Activated T-cell treated with anti-CD3 and anti-CD28 coated beads, Interleukin-2, amount 50 U/mL, for 4 hours (primary cell): ENCODE data around the gene SREBF1. TPM values are rescaled to one million over a fixed set of nuclear protein-coding genes. Genes with fewer than 3 reads are reported as not detected.

Source experiments
- ATAC-seq, 2 donors: fragments of 200-7000 bp; cut with Tn5 transposase; one replicate each; pipeline ENCODE4 v1.10.0; 2021
- DNase-seq: peaks from one replicate; pipeline ENCODE4 v3.0.0-alpha.2; 2020
- H3K27me3 Mint-ChIP-seq: one replicate; pipeline ENCODE4 v1.8.0; 2021; ENCODE audit warnings: low read depth, mixed read lengths
- H3K36me3 Mint-ChIP-seq: one replicate; pipeline ENCODE4 v1.8.0; 2022; ENCODE audit warnings: mixed read lengths; ENCODE audit not compliant: insufficient read depth
- H3K4me1 Mint-ChIP-seq: one replicate; pipeline ENCODE4 v1.8.0; 2021; ENCODE audit warnings: low read depth, mixed read lengths
- H3K4me3 Mint-ChIP-seq: one replicate; pipeline ENCODE4 v1.8.0; 2021; ENCODE audit warnings: mild to moderate bottlenecking, moderate library complexity, mixed read lengths
- H3K9me3 Mint-ChIP-seq: one replicate; pipeline ENCODE4 v1.8.0; 2021; ENCODE audit warnings: mixed read lengths
- total RNA-seq, 3 donors: library from RNA; stranded (reverse); gene quantifications; one replicate each; pipeline ENCODE4 v1.2.1, GENCODE V29; 2021

The SREBF1 gene
- total RNA-seq, 3 donors from 2014 or later = 34.3 to 44.0 (median 34.6) TPM

DNA sequence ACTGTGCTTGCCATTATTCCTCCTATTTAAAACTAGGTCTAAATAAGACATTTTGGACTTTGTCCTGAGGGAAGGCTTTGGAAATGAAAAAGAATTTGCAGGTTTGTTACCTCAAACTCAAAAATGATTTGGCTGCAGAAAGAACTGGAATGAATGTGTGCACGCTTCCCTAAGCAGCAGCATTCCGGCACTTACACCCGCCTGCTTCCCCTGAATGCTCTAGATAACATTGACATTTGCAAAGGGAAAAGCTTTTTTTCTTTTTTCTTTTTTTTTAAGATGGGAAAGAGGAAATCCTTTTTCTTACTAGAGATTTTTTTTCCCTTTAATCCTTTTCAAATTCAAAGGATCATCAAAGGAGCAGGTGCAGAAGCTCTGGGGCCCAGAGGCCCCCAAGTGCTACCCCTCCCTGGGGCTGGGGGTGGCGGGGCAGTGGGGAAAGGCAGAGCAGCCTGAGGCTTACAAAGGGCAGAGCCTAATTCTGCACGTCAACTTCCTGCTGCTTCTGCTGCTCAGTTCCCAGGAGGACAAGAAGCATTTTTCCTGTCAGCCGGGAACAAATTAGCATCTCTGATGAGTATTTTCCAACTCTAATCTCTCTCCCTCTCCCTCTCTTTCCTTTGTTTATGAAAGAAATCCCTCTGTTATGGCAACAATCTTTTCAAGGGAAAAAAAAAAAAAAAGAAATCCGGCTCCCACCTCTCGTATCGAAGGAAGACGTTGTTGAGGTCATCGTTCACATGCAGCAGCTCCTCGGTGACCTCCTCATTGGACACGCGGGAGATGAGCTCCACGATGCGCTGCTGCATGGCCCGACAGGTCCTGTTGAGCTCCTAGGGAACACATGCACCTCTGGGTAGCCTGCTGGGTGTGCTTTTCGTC lies 32.1 kb upstream of the SREBF1 start:
- no peak for ATAC-seq
- no peaks in the 10 kb centered on the region for H3K9me3 Mint-ChIP-seq
- H3K36me3 Mint-ChIP-seq = peaks cover 7% of the 10 kb centered on the region
- no peak overlapping the region for H3K4me3 Mint-ChIP-seq
- H3K4me1 Mint-ChIP-seq = peaks cover 3% of the 10 kb centered on the region
- DNase-seq = no peak
- no peaks in the 10 kb centered on the region for H3K27me3 Mint-ChIP-seq

DNA sequence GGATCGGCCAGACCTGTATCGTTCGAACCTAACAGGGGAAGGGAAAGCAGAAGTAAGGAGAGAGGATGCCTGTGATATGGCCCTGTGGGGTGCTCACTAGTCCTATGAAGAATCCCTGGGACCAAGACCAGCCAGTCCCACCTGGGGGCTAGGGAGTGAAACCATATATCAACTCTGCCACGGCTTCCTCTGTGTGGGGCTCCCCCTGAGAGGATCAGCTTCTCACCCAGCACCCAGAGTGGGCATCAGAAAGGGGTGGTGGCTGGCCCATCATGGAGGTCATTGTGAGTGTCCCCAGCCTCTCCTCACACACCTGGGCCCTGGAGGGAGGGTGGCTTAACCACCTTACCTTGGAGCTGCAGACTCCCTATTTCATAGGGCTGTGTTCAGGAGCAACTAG lies 30.1 kb upstream of the SREBF1 start:
- DNase-seq = no peak
- peaks cover 16% of the 10 kb centered on the region for H3K4me1 Mint-ChIP-seq
- H3K27me3 Mint-ChIP-seq = no peaks in the 10 kb centered on the region
- H3K9me3 Mint-ChIP-seq = no peaks in the 10 kb centered on the region
- ATAC-seq = no peak
- no peak overlapping the region for H3K4me3 Mint-ChIP-seq
- peaks cover 7% of the 10 kb centered on the region for H3K36me3 Mint-ChIP-seq

DNA sequence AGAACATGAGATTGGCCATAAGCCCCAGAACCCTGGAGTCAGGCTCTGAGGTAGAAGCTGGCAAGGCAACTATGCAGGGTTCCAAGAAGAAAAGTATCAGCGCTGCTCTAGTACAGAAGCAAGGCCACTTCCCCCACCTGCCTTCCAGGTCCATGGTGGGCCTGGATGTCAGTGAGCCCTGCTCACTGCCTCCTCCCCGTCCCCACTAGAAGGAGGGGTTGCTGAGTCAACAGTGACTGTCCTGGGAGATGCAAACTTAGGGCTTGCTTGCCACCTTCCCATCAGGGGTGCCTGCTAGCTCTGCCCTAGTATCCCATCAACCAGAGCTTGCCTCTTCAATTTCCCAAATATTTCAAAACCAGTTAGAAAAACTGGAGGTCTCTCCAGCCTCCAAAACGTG lies 29.6 kb upstream of the SREBF1 start:
- peaks cover 7% of the 10 kb centered on the region for H3K36me3 Mint-ChIP-seq
- no peak for DNase-seq
- no peak overlapping the region for H3K4me3 Mint-ChIP-seq
- H3K27me3 Mint-ChIP-seq = no peaks in the 10 kb centered on the region
- no peak for ATAC-seq
- H3K9me3 Mint-ChIP-seq = no peaks in the 10 kb centered on the region
- H3K4me1 Mint-ChIP-seq = peaks cover 16% of the 10 kb centered on the region

DNA sequence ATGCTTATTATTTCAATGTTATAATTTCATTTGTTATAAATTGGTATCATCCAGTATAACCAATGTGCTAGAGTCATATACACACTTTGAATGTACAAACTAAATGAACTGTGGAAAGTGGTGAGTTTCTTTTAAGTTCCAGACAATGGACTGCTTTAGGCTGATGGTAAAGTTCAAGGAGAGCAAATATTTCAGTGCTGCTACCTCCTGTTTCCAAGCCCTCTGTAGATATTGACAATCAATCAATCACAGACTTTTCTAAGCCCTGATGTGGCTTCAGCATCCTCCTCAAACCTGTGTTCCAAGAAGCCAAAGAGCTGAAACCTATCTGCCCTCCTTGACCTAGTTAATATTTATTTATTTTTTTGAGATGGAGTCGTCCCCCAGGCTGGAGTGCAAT lies 28.2 kb upstream of the SREBF1 start:
- ATAC-seq (no peak), DNase-seq (no peak)
- H3K4me3 Mint-ChIP-seq = no peak overlapping the region
- peaks cover 19% of the 10 kb centered on the region for H3K4me1 Mint-ChIP-seq
- peaks cover 7% of the 10 kb centered on the region for H3K36me3 Mint-ChIP-seq
- H3K9me3 Mint-ChIP-seq = no peaks in the 10 kb centered on the region
- no peaks in the 10 kb centered on the region for H3K27me3 Mint-ChIP-seq

DNA sequence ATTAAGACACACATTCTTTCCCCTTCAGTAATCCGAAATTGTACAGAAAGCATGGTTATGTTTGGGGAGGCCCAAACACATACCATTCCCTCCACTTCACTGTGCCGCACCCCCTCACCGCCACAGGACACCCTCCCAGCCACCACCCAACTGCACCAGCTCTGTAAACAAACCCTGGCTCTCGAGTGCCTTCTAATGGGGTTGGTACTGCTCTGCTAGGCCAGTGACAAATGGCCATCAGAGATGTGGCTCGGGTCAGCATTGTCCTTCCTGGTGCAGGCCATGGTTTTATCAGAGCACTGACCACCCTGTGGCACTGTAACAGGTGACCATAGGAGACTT lies 24.0 kb upstream of the SREBF1 start:
- H3K4me3 Mint-ChIP-seq = no peak overlapping the region
- H3K27me3 Mint-ChIP-seq = no peaks in the 10 kb centered on the region
- no peaks in the 10 kb centered on the region for H3K36me3 Mint-ChIP-seq
- H3K9me3 Mint-ChIP-seq = no peaks in the 10 kb centered on the region
- H3K4me1 Mint-ChIP-seq = peaks cover 27% of the 10 kb centered on the region
- no peak for DNase-seq
- no peak for ATAC-seq

GRCh38 chr17:17859909-17860765 lies 23.4 kb upstream of the SREBF1 start:
- DNase-seq (peak; percentile 69), ATAC-seq (peak; percentile 90 to 95)
- no peaks in the 10 kb centered on the region for H3K27me3 Mint-ChIP-seq
- H3K4me1 Mint-ChIP-seq = peaks cover 33% of the 10 kb centered on the region
- no peaks in the 10 kb centered on the region for H3K9me3 Mint-ChIP-seq
- no peak overlapping the region for H3K4me3 Mint-ChIP-seq
- no peaks in the 10 kb centered on the region for H3K36me3 Mint-ChIP-seq

GRCh38 chr17:17857496-17857895 lies 20.7 kb upstream of the SREBF1 start:
- Mint-ChIP-seq H3K36me3 (no peaks in the 10 kb centered on the region), H3K4me3 (no peak overlapping the region), H3K27me3 (no peaks in the 10 kb centered on the region), H3K4me1 (peaks cover 38% of the 10 kb centered on the region), H3K9me3 (no peaks in the 10 kb centered on the region)
- ATAC-seq (no peak), DNase-seq (no peak)

DNA sequence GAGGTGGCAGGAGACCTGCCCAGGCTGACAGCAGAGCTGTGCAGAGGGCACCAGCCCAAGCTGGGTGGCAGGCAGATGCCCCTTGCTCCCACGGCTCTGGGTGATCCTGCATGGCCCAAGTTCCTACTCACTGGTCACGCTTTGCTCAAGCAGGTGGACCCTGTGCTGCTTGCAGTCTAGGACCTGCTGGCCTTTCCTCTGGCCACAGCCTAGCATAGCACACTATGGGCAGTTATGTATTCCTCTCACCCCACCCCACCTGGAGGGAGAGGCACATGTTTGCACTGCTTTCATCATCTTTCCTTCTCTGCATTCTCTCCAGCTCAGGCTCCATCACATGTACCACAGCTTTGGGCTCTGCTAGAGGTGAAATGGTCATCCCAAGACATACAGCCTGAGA lies 19.6 kb upstream of the SREBF1 start:
- H3K4me3 Mint-ChIP-seq = no peak overlapping the region
- H3K27me3 Mint-ChIP-seq = no peaks in the 10 kb centered on the region
- peaks cover 47% of the 10 kb centered on the region for H3K4me1 Mint-ChIP-seq
- H3K36me3 Mint-ChIP-seq = peaks cover 5% of the 10 kb centered on the region
- H3K9me3 Mint-ChIP-seq = no peaks in the 10 kb centered on the region
- no peak for DNase-seq
- ATAC-seq = no peak

GRCh38 chr17:17855976-17856375 lies 19.2 kb upstream of the SREBF1 start:
- Mint-ChIP-seq H3K9me3 (no peaks in the 10 kb centered on the region), H3K4me1 (peaks cover 51% of the 10 kb centered on the region), H3K36me3 (peaks cover 5% of the 10 kb centered on the region), H3K4me3 (no peak overlapping the region), H3K27me3 (no peaks in the 10 kb centered on the region)
- DNase-seq (no peak), ATAC-seq (no peak)

- Mint-ChIP-seq H3K9me3 (no peaks in the 10 kb centered on the region), H3K4me3 (peak overlapping the region; percentile 35), H3K4me1 (peaks cover 69% of the 10 kb centered on the region), H3K36me3 (peaks cover 5% of the 10 kb centered on the region), H3K27me3 (no peaks in the 10 kb centered on the region)
- ATAC-seq (peak; percentile 73 to 78), DNase-seq (no peak)
Measured at GRCh38 chr17:17853811-17854447, 17.1 kb upstream of the SREBF1 start.

DNA sequence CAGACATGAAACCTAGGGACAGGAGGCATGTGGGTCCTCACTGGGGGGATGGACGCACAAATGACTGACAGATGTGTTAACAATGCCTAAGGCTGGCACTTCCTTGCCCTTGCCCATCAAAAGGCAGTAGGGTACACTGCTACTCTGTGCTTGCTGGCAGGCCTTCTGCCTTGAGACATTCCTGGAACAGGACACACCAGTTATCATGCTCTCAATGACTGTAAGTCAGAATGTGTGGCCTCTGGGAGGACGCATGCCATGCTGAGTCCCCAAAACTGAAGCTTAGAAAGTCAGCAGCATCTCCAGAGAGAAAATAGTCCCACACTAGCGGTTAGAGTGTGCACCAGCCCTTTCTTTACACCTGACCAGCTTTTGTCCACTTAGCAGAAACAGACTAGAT lies 16.1 kb upstream of the SREBF1 start:
- H3K9me3 Mint-ChIP-seq = no peaks in the 10 kb centered on the region
- H3K4me3 Mint-ChIP-seq = no peak overlapping the region
- H3K4me1 Mint-ChIP-seq = peaks cover 79% of the 10 kb centered on the region
- peaks cover 5% of the 10 kb centered on the region for H3K36me3 Mint-ChIP-seq
- no peaks in the 10 kb centered on the region for H3K27me3 Mint-ChIP-seq
- DNase-seq (no peak), ATAC-seq (no peak)

DNA sequence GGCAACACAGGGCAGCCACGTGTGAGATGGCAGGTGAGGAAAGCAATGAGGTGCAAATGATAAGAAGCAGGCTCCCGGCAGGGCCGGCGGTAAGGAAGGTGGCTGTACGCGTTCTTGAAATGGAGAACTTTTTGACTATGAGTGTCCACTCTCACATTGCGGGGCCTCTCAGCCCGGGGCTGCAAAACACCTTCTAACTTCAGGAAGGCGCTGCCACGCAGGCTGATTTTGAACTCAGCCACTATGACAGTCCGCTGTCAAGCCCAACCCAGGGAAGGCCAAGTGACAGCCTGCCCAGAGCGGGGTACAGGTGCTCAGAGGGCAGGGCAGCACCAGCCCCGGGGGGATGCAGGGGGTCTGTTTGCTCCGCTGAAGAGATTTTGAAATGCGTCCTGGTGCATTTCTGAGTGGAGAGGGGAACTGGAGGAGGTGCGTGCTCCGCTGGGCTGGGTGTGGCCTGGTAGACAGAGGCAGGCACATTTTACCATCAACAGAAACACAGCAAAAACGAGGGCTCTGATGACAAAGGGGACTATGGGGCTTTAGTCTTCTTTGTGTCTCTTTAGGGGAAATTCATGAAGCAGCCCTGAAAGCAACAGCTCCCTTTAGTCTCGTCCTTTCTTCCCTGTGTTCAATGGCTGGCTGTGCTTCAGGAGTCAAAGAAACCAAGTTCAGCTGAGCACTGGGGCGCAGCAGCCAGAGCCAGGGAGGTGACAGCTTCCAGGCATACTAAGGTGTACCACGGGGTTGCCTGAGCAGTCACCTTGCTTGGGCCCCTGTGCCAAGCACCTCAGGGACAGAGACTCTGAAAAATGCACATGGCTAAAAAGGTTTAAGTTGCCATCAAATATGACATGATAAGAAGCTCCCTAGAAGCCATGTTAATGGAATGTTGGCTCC lies 14.6 kb upstream of the SREBF1 start:
- Mint-ChIP-seq H3K4me3 (no peak overlapping the region), H3K27me3 (no peaks in the 10 kb centered on the region), H3K4me1 (peaks cover 80% of the 10 kb centered on the region), H3K9me3 (no peaks in the 10 kb centered on the region), H3K36me3 (peaks cover 5% of the 10 kb centered on the region)
- DNase-seq (no peak), ATAC-seq (no peak)

DNA sequence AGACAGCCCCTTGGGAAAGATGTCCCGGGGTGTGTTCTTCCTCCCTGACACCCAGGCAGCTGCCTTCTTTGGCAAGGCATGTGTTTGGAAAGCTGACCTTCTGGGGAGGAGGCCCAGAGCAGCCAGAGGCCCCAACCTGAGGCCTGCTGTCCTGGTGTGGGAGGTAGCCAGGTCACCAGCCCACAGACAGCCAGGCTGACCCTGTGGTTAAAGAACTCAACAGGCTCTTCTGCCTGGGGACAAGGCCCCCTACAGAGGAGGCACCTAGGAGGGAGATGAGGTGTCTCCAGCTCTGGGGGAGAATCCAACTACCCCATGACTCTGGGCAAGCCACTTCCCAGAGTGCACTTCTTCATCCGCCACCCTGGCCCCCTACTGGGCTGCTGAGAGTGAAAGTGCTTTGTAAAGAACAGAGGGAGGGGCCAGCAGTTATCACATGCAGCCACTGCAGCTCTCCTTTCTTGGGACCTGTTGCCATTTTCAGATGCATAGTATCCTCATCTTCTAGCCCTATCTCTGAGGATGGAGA lies 13.1 kb upstream of the SREBF1 start:
- peaks cover 5% of the 10 kb centered on the region for H3K36me3 Mint-ChIP-seq
- H3K4me3 Mint-ChIP-seq = peak overlapping the region; percentile 37
- peak; percentile 21 to 36 for ATAC-seq

More for the DNA sequence above, 13.1 kb upstream of the SREBF1 start:
- Mint-ChIP-seq H3K4me1 (peaks cover 71% of the 10 kb centered on the region), H3K27me3 (no peaks in the 10 kb centered on the region), H3K9me3 (no peaks in the 10 kb centered on the region)
- peak; percentile 47 for DNase-seq
